HCT116 (cell line): ENCODE data around the gene SLC26A9.

ENCODE experiments used
- CBX3 ChIP-seq: IDR thresholded peaks from 2 replicates; pipeline ENCODE4 v1.6.1; 2012; ENCODE audit warnings: low read depth
- CTCF ChIP-seq, 3 experiments: fragments of 200-600 bp in 1 of 3; sonication (generic) in 1 of 3; IDR thresholded peaks in 2 of 3; conservative IDR thresholded peaks in 1 of 3; 2 replicates each; pipeline ENCODE4 v1.5.1; 2012 to 2017; ENCODE audit warnings: low read depth in 2 of 3, low read length in 2 of 3, antibody characterized with exemption in 1 of 3, borderline replicate concordance in 1 of 3, control low read depth in 1 of 3, mild to moderate bottlenecking in 1 of 3, mixed read lengths in 1 of 3, mixed run types in 1 of 3, moderate library complexity in 1 of 3; ENCODE audit not compliant: insufficient read depth in 1 of 3
- EGR1 ChIP-seq: IDR thresholded peaks from 2 replicates; pipeline ENCODE4 v1.6.1; 2012; ENCODE audit warnings: low read depth
- EZH2 ChIP-seq: fragments of 200-600 bp; sonication (generic); IDR thresholded peaks from 2 replicates; pipeline ENCODE4 v1.6.1; 2017; ENCODE audit warnings: antibody characterized with exemption, mixed run types
- EZH2phosphoT487 ChIP-seq: fragments of 200-600 bp; IDR thresholded peaks from 2 replicates; pipeline ENCODE4 v1.6.1; 2018; ENCODE audit warnings: antibody characterized with exemption, borderline replicate concordance
- JUND ChIP-seq: IDR thresholded peaks from 2 replicates; pipeline ENCODE4 v1.6.1; 2012
- POLR2A ChIP-seq: IDR thresholded peaks from 2 replicates; pipeline ENCODE4 v1.7.0; 2011; ENCODE audit warnings: borderline replicate concordance; ENCODE audit not compliant: insufficient read depth, insufficient read length; ENCODE audit errors: extremely low read depth

- TF ChIP-seq CTCF (IDR thresholded peaks at IDR 0.05 in 2 of 3, conservative IDR thresholded peaks at IDR 0.05 in 1 of 3; ENCODE audit: borderline replicate concordance in 1 of 3, insufficient read depth in 1 of 3, low read depth in 2 of 3, low read length in 2 of 3), result no peak
- no peak for TF ChIP-seq JUND
- no peak for TF ChIP-seq EGR1
- TF ChIP-seq POLR2A, result no peak
- TF ChIP-seq CBX3, result no peak
- no peak for TF ChIP-seq EZH2
- TF ChIP-seq EZH2phosphoT487, result no peak
These were observed 48.0 kb upstream of the SLC26A9 start for GRCh38 chr1:205991237-205991636.
